NCI-H748 (cell line): ENCODE data around the gene IGF2.
A peak's percentile ranks its signal among the peaks of the same experiment; 100 is the strongest.
"Not testable (repeated sequence)": the region's sequence is repeated elsewhere in the genome, so short reads cannot be mapped to it uniquely, and the experiment has no call there.

Source experiments
- DNase-seq: peaks from one replicate; lab custom pipeline; 2025; ENCODE audit not compliant: unreplicated experiment; lab: John Stamatoyannopoulos, UW

IGF2 gene

GRCh38 chr11:2124736-2125484, 14.3 kb downstream of the IGF2 start:
- not testable (repeated sequence) for DNase-seq

- DNase-seq, result no peak
These were observed 15.6 kb downstream of the IGF2 start for GRCh38 chr11:2123628-2123960.

- no peak for DNase-seq
These were observed 16.1 kb downstream of the IGF2 start for GRCh38 chr11:2122907-2123627.

DNA sequence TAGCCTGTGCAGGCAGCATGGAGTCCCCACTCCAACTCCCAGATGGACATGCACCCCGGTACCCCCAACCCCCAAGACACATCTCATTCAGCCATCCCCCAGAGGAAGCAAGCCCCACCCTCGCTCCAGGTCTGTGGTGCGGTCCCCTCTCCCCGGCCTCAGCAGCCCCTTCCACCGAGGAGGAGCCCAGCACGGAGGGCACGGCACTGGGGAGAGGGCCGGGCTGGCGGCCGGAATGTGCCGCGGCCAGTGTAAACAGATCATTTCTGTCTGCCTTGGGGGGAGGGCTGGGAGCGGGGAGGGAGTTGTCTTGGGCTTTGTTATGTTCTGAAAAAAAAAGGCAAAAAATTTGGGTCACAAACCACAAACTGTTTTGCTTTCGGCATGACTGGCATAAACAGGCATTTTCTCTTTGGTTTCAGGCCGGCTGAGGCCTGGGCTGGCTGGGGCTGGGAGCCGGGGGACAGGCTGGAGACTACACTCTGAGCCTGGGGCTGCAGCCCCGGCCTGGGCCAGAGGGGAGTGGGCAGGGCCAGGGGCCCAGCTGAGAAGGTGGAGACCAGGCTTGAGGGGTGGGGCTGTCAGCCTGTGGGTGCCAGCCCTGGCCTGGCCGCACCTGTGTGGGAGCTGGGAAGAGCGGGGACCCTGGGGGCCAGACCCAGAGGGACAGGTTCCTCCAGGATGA, 16.8 kb downstream of the IGF2 start:
- DNase-seq, result no peak

GRCh38 chr11:2121227-2122130, 17.7 kb downstream of the IGF2 start:
- DNase-seq, result no peak

- DNase-seq, result no peak
These were observed 18.7 kb downstream of the IGF2 start for GRCh38 chr11:2120359-2121100.

DNA sequence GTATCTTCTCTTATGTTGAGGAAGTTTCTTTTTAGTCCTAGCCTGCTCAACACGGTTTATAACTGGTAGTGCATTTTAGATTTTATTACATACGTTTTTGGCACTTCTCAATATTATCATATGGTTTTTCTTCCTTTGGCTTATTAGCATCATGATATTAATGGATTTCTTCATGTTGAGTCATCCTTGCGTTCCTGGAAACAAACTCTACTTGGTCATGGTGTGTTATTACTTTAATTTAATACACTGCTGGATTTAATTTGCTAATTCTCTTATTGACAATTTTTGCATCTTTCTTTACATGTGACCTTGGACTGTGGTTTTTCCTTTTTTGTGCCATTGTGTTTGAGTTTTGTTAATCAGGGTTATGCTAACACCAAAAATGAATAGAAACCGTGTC, 20.5 kb downstream of the IGF2 start:
- DNase-seq, result no peak

DNA sequence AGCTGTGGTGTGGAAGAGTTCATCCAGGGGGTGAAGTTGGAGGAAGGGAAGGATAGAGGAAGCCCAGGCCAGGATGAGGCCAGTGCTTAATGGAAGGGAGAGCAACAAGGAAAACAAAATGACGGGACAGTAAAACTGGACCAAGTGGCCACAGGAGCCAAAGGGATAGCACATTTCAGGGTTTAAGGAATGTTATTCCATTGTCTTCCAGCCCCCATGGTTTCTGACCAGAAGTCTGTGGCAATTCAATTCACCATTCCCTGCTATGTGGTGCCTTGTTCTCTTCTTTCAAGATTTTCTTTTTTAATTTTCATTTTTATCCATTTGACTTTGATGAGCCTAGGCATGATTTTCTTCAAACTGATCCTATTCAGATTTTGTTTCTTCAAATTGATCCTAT, 22.5 kb downstream of the IGF2 start:
- no peak for DNase-seq

- DNase-seq, result no peak
These were observed 23.9 kb downstream of the IGF2 start for GRCh38 chr11:2115308-2115707.

DNA sequence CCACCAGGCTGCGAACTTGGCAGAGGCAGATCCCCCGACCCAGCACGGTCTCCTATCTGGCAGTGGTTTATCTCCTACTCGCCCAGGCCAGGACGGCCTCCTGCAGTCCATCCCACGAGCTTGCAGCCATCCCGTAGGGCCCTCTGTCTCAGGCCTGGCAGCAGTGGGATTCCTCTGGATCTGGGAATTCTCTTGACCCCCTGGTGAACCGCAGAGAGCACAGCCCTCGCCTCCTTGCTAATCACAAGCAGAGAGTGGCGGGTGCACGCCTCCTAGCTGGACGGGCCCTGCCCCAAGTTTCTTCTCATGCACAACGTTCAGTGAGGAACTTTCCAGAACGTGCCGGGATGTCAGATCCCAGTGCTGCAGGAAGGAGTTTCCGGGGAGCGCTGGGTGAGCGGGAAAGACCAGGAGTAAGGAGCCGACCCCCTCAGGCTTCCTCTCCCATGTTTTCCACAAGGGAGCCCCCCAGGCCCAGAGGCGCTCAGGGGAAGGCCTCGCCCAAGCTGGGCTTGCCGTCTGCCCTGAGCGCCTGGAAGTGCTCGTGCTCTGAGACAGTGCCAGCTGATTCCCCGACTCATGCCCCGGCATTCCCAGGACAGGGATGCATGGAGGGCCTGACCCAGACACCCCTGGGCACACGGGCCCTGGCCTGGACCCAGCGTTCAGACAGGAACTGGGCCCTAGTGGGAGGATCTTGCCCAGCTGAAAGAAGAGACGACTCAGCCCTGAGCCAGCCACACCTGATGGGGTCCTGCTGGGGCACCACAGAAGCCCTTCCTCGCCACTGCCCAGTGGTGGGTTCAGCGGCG, 24.6 kb downstream of the IGF2 start:
- DNase-seq, result no peak

DNA sequence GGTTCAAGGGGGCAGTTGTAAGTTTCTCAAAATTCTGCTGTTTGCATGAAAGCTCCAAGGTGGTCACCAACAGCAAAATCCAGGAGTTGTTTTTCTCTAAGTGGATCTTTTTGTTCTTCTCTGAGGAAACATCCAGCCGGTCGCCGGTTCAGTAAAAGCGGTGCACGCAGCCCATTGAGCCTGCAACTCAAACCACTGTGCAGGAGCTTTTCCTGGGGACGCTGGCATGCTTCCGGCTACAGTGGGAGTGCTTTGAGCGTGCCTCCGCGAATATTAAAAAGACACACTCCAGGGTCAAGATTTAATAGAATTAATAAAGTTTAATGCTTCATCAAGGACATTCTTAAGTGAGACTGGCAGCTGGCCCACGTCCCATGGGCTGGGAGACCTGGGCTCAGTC, 25.4 kb downstream of the IGF2 start:
- DNase-seq, result no peak

DNA sequence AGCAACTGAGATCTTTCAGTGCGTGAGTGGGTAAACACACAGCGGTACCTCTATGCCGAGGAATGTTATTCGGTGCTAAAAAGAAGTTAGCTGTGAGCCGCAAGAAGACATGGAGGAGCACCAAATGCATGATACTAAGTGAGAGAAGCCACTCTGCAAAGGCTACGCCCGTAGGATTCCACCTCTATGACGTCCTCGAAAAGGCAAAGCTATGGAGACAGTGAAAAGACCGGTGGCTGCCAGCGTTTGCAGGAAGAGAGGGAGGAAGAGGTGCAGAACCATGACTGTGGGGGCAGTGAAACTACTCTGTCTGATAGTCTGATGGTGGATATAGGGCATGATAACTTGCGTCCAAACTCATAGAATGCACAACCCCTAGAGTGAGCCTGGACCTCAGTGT, 28.7 kb downstream of the IGF2 start:
- no peak for DNase-seq

DNA sequence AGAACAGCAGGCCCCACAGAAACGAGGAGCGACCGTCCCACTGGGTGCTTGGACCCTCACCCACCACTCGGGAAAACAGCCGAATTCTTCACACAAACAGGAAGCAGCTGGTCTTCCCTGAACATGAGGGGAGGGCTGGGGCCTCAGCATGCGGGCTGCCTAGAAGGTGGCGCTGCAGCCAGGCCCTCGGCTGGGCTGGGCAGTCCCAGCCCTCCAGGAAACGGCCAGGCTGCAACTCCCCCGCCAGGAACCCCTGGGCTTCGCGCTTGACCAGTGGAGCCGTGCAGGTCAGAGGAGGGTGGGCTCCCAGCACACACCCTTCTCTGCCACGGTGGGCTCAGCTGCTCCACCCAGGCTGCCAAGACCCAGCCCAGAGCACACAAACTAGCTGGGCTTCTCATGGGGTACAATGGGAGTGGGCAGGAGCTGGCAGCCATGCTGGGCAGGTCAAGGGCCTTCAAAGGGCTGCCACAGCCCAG, 29.6 kb downstream of the IGF2 start:
- DNase-seq, result peak; percentile 37

DNA sequence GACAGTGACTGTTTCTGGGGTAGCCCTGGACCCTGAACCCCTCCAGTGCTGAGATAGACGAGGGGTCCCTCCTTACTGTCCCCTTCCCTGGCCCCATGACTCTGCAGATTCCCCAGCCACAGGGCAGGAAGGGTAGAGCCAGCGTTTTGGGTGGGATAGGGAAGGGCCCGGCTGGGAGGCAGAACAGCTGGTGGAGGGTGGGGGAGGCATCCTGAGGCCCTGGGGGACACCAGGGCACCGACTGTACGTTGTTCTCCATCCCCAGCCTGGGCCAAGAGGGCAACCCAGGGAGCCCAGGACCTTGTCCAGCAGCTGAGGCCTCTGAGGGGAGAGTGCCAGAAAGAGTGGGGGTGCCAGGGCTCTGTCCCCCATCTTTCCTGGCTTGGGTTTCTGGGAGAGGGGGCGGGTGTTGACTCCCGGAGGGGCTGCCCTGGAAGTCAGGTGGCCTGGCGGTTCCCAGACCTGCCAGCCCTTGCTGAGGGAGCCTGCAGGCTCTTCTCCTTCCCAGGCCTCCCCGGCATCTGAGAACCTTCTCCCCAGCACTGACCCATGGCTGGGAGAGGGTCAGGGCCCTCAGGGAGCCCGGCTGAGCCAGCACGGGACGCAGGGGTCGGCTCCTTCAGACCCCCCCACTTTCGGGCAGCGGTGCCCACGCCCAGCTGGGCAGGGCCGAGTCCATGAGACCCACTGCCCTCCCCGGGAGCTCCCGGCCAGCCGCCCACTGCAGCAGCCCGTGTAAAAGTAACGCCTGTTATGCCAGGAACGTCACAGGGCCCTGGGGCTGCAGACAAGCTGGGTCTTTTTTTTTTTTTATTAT, 30.3 kb downstream of the IGF2 start:
- DNase-seq, result no peak

- no peak for DNase-seq
These were observed 31.1 kb downstream of the IGF2 start for GRCh38 chr11:2107941-2108630.

DNA sequence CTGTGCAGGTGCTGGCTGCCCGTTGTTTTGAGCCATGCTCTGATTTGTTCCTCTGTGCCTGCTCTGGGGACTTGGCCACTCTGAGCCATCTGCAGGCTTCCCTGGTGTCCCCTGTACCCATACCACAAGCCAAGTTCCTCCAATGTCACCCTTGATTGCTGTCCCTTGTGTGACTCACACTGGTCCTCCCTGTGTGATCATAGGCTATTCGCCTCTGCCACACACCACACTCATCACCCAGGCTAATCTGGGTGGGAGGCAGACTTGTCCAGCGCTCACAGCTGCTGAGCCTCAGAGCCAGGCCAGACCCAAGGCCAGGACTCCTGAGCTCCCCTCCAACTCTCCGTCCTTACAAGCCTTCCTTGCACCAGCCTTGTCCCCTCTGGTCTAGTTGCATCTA, 31.7 kb downstream of the IGF2 start:
- DNase-seq, result no peak

DNA sequence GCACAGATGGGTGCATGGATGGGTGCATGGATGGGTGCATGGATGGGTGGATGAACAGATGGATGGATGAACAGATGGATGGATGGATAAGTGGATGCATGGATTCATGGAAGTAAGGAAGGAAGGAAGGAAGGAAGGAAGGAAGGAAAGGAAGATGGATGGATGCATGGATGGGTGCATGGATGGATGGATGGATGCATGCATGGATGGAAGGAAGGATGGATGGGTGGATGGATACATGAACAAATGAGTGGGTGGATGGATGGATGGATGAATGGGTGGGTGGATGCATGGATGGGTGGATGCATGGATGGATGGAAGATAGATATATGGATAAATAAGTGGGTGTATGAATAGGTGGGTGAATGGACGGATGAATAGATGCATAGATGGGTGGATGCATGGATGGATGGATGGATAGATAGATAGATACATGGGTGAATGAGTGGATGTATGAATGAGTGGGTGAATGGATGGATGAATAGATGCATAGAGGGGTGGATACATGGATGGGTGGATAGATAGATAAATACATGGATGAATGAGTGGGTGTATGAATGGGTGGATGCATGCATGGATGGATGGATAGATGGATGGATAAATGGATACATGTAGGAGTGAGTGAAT, 32.5 kb downstream of the IGF2 start:
- no peak for DNase-seq

- DNase-seq, result no peak
These were observed 33.7 kb downstream of the IGF2 start for GRCh38 chr11:2105511-2105910.
